Measurements from ENCODE around the gene RBPMS2. TPM values are rescaled to one million over a fixed set of nuclear protein-coding genes. Genes with fewer than 3 reads are reported as not detected.

RBPMS2 gene
- total RNA-seq, 4 donors from 2014 or later: 1.5 to 58.4 (median 6.4) TPM

DNA sequence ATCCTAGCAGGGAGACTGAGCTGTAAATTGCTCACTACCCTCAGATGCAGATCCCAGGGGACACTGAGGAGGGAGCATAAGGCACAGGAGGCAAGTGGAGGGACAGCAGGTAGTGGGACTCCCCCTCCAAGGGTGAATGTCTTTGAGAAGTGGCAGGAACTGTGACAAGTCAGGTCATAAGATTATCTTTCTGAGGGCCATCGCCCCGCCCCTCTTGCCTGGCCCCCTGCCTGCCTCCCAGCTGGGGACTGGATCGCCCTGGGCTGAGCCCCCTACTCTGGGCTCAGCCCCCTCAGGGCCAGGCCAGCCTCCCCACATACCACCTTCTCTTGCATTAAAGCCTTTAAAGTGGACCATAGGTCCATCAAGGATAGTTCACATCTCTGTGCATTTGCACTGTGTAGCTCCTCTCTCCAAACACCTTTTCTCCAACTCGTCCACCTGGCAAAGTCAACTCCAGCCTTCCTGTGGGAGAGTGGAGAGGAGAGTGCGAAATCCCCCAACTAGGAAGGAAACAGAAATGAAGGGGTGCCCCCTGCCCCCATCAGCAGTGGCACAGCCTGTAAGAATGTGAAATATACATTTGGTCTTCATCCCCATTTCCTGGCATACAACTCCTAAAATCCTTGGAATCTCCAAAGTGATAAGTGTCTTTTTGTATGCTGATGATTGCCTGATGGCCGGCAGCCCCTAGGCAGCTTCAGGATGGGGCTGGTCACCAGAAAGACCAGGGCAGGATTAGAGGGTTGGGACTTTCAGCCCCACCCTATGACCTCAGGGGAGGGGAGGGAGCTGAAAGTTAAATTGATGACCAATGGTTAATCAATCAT, 35.3 kb upstream of the RBPMS2 start:
- intact Hi-C loops (cut with DNase I; ENCODE audit: low total_unique reads): loop anchor here (5.0 kb wide), 1 partner anchor 78 kb away; no protein-coding TSS in a partner anchor
- H3K9me3 ChIP-seq: no peaks in the 10 kb centered on the region
- H3K27me3 ChIP-seq: no peaks in the 10 kb centered on the region
- H3K36me3 ChIP-seq: no peaks in the 10 kb centered on the region
- peak overlapping the region; percentile 52 to 62 for H3K27ac ChIP-seq
- no peak overlapping the region for H3K4me3 ChIP-seq
- H3K4me1 ChIP-seq: peaks cover 0 to 10% of the 10 kb centered on the region in 2 donors
- TF ChIP-seq CTCF (IDR thresholded peaks at IDR 0.05) (no peak), POLR2A (IDR thresholded peaks at IDR 0.05) (no peak)
- DNase-seq: no peak

- no peaks in the 10 kb centered on the region for H3K36me3 ChIP-seq
- no peaks in the 10 kb centered on the region for H3K27me3 ChIP-seq
- peak overlapping the region; percentile 82 to 90 for H3K27ac ChIP-seq
- peak; percentile 85 to 89 for DNase-seq
- H3K9me3 ChIP-seq: no peaks in the 10 kb centered on the region
- intact Hi-C loops (cut with DNase I; ENCODE audit: low total_unique reads): loop anchor here (5.0 kb wide), 2 partner anchors 68 to 78 kb away; no protein-coding TSS in a partner anchor
- H3K4me3 ChIP-seq: no peak overlapping the region
- peaks cover 0 to 10% of the 10 kb centered on the region in 2 donors for H3K4me1 ChIP-seq
- no peak for TF ChIP-seq POLR2A (IDR thresholded peaks at IDR 0.05)
- peak; percentile 95 to 97 (median 96) for TF ChIP-seq CTCF (IDR thresholded peaks at IDR 0.05)
Observed at GRCh38 chr15:64809649-64810496, 34.5 kb upstream of the RBPMS2 start.

DNA sequence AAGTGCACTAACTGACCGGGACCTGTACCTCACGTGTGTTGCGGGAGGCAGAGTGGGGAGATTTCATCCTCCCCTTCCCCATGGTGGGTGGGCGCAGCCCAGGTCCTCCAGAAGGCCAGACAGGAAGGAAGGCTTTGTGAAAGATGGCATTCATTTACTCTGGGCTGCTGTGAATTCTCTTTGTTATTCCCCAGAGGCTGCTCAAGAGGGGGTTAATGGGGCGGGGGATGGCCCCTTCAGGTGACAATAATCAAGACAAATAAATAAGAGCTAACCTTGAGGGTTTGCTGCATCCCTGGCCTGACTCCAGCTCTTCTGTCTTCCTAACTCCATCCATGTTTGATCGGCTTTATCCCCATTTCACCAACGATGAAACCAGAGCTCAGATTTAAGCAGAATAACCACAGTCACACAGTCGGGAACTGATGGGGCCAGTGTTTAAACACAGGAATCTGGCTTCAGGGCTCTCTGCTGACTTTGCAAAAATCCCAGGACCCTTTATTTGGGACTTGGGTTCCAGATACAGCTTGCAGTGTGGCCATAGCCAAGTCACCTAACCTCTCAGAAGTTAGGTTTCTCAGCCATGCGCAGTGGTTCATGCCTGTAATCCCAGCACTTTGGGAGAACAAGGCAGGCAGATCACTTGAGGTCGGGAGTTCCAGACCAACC, 33.5 kb upstream of the RBPMS2 start:
- intact Hi-C loops (cut with DNase I; ENCODE audit: low total_unique reads): loop anchor here (5.0 kb wide), 1 partner anchor 67 kb away; no protein-coding TSS in a partner anchor
- H3K27me3 ChIP-seq: no peaks in the 10 kb centered on the region

DNA sequence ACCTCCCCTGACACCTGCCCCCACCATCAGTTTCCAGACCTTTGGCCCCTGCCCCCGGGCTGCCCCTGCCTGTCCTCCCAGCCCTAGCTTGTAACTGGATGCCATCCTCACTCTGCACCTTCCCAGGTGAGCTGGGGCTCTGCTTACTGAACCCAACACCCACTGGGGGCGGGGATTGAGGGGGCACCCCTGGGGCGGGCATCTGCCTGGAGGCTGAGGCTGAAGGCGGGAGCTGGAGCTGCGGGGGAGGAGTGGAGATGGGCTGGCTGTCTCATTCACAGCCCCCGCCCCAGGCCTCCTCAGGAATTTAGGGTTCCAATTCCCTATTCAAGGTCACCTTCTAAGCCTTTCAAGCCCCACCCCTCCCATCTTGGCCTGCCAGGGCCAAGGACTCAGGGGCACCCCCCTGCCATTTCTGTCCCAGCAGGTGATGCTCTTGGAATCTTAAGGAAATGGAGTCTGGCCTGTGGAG, 32.4 kb upstream of the RBPMS2 start:
- no peaks in the 10 kb centered on the region for H3K9me3 ChIP-seq
- H3K27ac ChIP-seq: peak overlapping the region; percentile 82 to 90
- peaks cover 0 to 10% of the 10 kb centered on the region in 2 donors for H3K4me1 ChIP-seq
- intact Hi-C loops (cut with DNase I; ENCODE audit: low total_unique reads): loop anchor here (5.0 kb wide), 1 partner anchor 65 kb away; no protein-coding TSS in a partner anchor
- DNase-seq: peak in 1 of 2 donors; percentile 65
- H3K27me3 ChIP-seq: no peaks in the 10 kb centered on the region
- TF ChIP-seq CTCF (IDR thresholded peaks at IDR 0.05) (no peak), POLR2A (IDR thresholded peaks at IDR 0.05) (no peak)
- no peak overlapping the region for H3K4me3 ChIP-seq
- H3K36me3 ChIP-seq: no peaks in the 10 kb centered on the region

More for the DNA sequence above, 33.5 kb upstream of the RBPMS2 start:
- Histone ChIP-seq H3K4me1 (peaks cover 0 to 10% of the 10 kb centered on the region in 2 donors), H3K9me3 (no peaks in the 10 kb centered on the region), H3K27ac (peak overlapping the region; percentile 82 to 90), H3K36me3 (no peaks in the 10 kb centered on the region), H3K4me3 (no peak overlapping the region)
- no peak for DNase-seq
- TF ChIP-seq POLR2A (IDR thresholded peaks at IDR 0.05): no peak
- TF ChIP-seq CTCF (IDR thresholded peaks at IDR 0.05): no peak

Measured in uterus (tissue), 4 donors.